GM12878 (cell line): ENCODE measurements around the gene GARIN3. TPM values are rescaled to one million over a fixed set of nuclear protein-coding genes. Genes with fewer than 3 reads are reported as not detected.
A peak's percentile ranks its signal among the peaks of the same experiment; 100 is the strongest.

Experiments
- ATAC-seq: fragments of 200-7000 bp; cut with Tn5 transposase; 3 replicates; pipeline ENCODE4 v1.9.1; 2020; ENCODE audit warnings: mild to moderate bottlenecking, moderate library complexity
- BruUV-seq: library from RNA; stranded (reverse); fragments of 400-500 nt; replicated peaks from 2 replicates; lab custom pipeline; 2021; lab: Mats Ljungman, UMichigan
- CTCF ChIA-PET: fragments of 300-600 bp; sonication (Branson Sonifier 250); formaldehyde crosslinking; extraction: SDS; loops from one replicate; lab custom pipeline; 2021; ENCODE audit warnings: inconsistent platforms; lab: Yijun Ruan, JAX
- POLR2A ChIA-PET: fragments of 350-600 bp; formaldehyde crosslinking; extraction: SDS; loops from one replicate; lab custom pipeline; 2021; ENCODE audit warnings: inconsistent platforms; lab: Charles Lee
- RAD21 ChIA-PET: fragments of 300-600 bp; sonication (Branson Sonifier 250); formaldehyde crosslinking; loops from one replicate; lab custom pipeline; 2023; ENCODE audit warnings: antibody characterized with exemption; ENCODE audit not compliant: unreplicated experiment; lab: Charles Lee
- SMC1A ChIA-PET: fragments of 300-600 bp; sonication (Branson Sonifier 250); formaldehyde crosslinking; loops from one replicate; lab custom pipeline; 2023; ENCODE audit not compliant: unreplicated experiment, uncharacterized antibody; lab: Charles Lee
- DNase-seq: peaks from one replicate; pipeline ENCODE4 v3.0.0-alpha.2; 2011; ENCODE audit warnings: low read depth, low spot score
- FAIRE-seq: peaks from 3 replicates; lab custom pipeline; 2011; peaks lifted over from hg19 to GRCh38; lab: Jason Lieb, UNC
- H2AFZ ChIP-seq: 2 replicates; pipeline ENCODE4 v1.6.0; 2011; ENCODE audit warnings: low read depth, low read length, control low read depth; ENCODE audit not compliant: control insufficient read depth
- H3K27ac ChIP-seq: 2 replicates; pipeline ENCODE4 v1.5.1; 2011; ENCODE audit warnings: control low read depth; ENCODE audit not compliant: control insufficient read depth, insufficient read depth
- H3K27me3 ChIP-seq, 2 experiments: replicated peaks in 1 of 2; 2 replicates each; pipeline versions ENCODE4 v1.6.0 to v1.6.1; 2011; ENCODE audit warnings: low read length in 1 of 2; ENCODE audit not compliant: control insufficient read depth in 2 of 2, insufficient read depth in 2 of 2
- H3K36me3 ChIP-seq, 2 experiments: 2 replicates each; pipeline ENCODE4 v1.5.1; 2011; ENCODE audit warnings: low read length in 1 of 2; ENCODE audit not compliant: control insufficient read depth in 2 of 2, insufficient read depth in 2 of 2
- H3K4me1 ChIP-seq: 2 replicates; pipeline ENCODE4 v1.6.1; 2011; ENCODE audit warnings: mild to moderate bottlenecking, low read length, moderate library complexity, mixed read lengths; ENCODE audit not compliant: control insufficient read depth, insufficient read depth
- H3K4me2 ChIP-seq: 2 replicates; pipeline ENCODE4 v1.6.0; 2011; ENCODE audit warnings: control low read depth; ENCODE audit not compliant: control insufficient read depth, insufficient read depth
- H3K4me3 ChIP-seq: fragments of 200-600 bp; sonication (generic); 2 replicates; pipeline ENCODE4 v1.5.1; 2016
- H3K79me2 ChIP-seq: 2 replicates; pipeline ENCODE4 v1.6.0; 2011; ENCODE audit warnings: low read length; ENCODE audit not compliant: control insufficient read depth, insufficient read depth
- H3K9ac ChIP-seq: 2 replicates; pipeline ENCODE4 v1.8.0; 2011; ENCODE audit warnings: low read length, control low read depth, mixed read lengths; ENCODE audit not compliant: control insufficient read depth, insufficient read depth
- H3K9me3 ChIP-seq: replicated peaks from 3 replicates; pipeline ENCODE4 v1.5.1; 2011; ENCODE audit warnings: mild to moderate bottlenecking, low read length; ENCODE audit not compliant: control insufficient read depth, insufficient read depth
- H4K20me1 ChIP-seq: 2 replicates; pipeline ENCODE4 v1.6.0; 2011; ENCODE audit not compliant: control insufficient read depth, insufficient read depth
- NR2F1 ChIP-seq: fragments of 450-650 bp; conservative IDR thresholded peaks from 2 replicates; pipeline ENCODE4 v1.6.1; 2017; ENCODE audit warnings: mild to moderate bottlenecking
- RBBP5 ChIP-seq: fragments of 200-600 bp; sonication (generic); conservative IDR thresholded peaks from 2 replicates; pipeline ENCODE4 v1.6.1; 2016
- RELB ChIP-seq: fragments of 450-650 bp; IDR thresholded peaks from 2 replicates; pipeline ENCODE4 v1.6.1; 2017; ENCODE audit warnings: low read depth, mild to moderate bottlenecking, moderate library complexity
- WGBS: methylation state at CpG from one replicate; pipeline ENCODE4 v1.1.6; 2016; ENCODE audit warnings: low lambda C conversion rate; ENCODE audit not compliant: insufficient replicate concordance, insufficient coverage; ENCODE audit errors: missing lambda C conversion rate; 5-methylcytosine and 5-hydroxymethylcytosine counted together
- in situ Hi-C: fragments of 300-500 bp; cut with MboI; formaldehyde crosslinking; loops from 9 replicates; pipeline ENCODE4 v1.14.3; 2018; ENCODE audit warnings: mixed read lengths
- intact Hi-C: fragments of 100-400 bp; cut with micrococcal nuclease; formaldehyde crosslinking; loops from one replicate; pipeline ENCODE4 v1.14.2; 2022; ENCODE audit not compliant: unreplicated experiment
- polyA plus RNA-seq, 11 experiments: library from polyadenylated mRNA; depleted of rRNA in 4 of 11; unstranded in 6 of 11; stranded (reverse) in 5 of 11; fragments of >200 nt; fragmentation: Nextera tagmentation in 4 of 11; fragmentation: Illumina TruSeq in 1 of 11; extraction: Ambion mirVana in 4 of 11; extraction: Trizol in 1 of 11; gene quantifications; 1 replicate in 1 of 11; 2 replicates in 10 of 11; pipeline versions ENCODE4 v1.2.1 to v1.2.3, GENCODE V29; 2011 to 2016; ENCODE audit warnings: inconsistent platforms in 2 of 11, missing spikeins in 2 of 11, low read depth in 1 of 11
- total RNA-seq, 4 experiments: library from RNA; depleted of rRNA in 3 of 4; stranded (reverse); fragments of >200 nt in 3 of 4; fragmentation: Illumina TruSeq in 1 of 4; extraction: Trizol in 1 of 4; gene quantifications; 2 replicates each; pipeline versions ENCODE4 v1.2.1 to v1.2.3, GENCODE V29; 2013 to 2021

The GARIN3 gene
- total and polyA plus RNA-seq, 10 of the 15 experiments (the other 5 are each of a cell fraction or from before 2014, with no cell fraction given): 0.15 TPM; not detected in 9

- DNase-seq: no peak
- H3K9ac ChIP-seq: peak overlapping the region; percentile 36; the same call in 1 of the 2 replicates
- H3K79me2 ChIP-seq: no peaks in the 10 kb centered on the region
- H3K27ac ChIP-seq: peak overlapping the region; percentile 90
- TF ChIP-seq NR2F1 (0 out of 2 replicates have a peak, but pooled peaks have one; percentile 5), RELB (no peak), RBBP5 (no peak)
- TF ChIP-seq, all 136 proteins: peak for 1
- Histone ChIP-seq H3K4me2 (0 out of 2 replicates have a peak overlapping the region, but pooled peaks have one; percentile 23), H2AFZ (no peak overlapping the region; the same call in 1 of the 2 replicates), H4K20me1 (no peaks in the 10 kb centered on the region), H3K4me3 (no peak overlapping the region), H3K27me3 (no peaks in the 10 kb centered on the region), H3K4me1 (peaks cover 22% of the 10 kb centered on the region), H3K9me3 (no peaks in the 10 kb centered on the region; the same call in 2 of the 3 replicates), H3K36me3 (no peaks in the 10 kb centered on the region)
- SMC1A ChIA-PET: interaction anchor here (0.7 to 6.2 kb wide), 26 partner anchors 8 to 646 kb away, joined by 3 to 54 read pairs (median 4); partner anchors contain the start of gene MED7
- CTCF ChIA-PET: interaction anchor here (0.8 to 4.1 kb wide), 12 partner anchors 16 to 299 kb away, joined by 3 to 51 read pairs (median 4); partner anchors contain the start of gene MED7
- FAIRE-seq (no peak), ATAC-seq (peak; percentile 19)
- intact Hi-C loops: loop anchor here (5.0 to 10.0 kb wide), 2 partner anchors 88 to 191 kb away; no protein-coding TSS in a partner anchor
- 86% methylated on average over 1 of the region's 1 CpG for WGBS
- POLR2A ChIA-PET: interaction anchor here (1.1 to 1.6 kb wide), 3 partner anchors 20 to 27 kb away, joined by 3 to 11 read pairs (median 5); partner anchors contain the start of gene MED7
- RAD21 ChIA-PET: interaction anchor here (0.7 to 3.8 kb wide), 18 partner anchors 8 to 228 kb away, joined by 3 to 21 read pairs (median 5); partner anchors contain the start of gene MED7
- in situ Hi-C loops: no loop called here
- BruUV-seq: no TSS peak
These were observed 50.6 kb downstream of the GARIN3 start for GRCh38 chr5:157115502-157115901.
